GM12878 (cell line): ENCODE measurements around the gene SLC12A6. TPM values are rescaled to one million over a fixed set of nuclear protein-coding genes. Genes with fewer than 3 reads are reported as not detected.

Experiments
- ATAC-seq: fragments of 200-7000 bp; cut with Tn5 transposase; 3 replicates; pipeline ENCODE4 v1.9.1; 2020; ENCODE audit warnings: mild to moderate bottlenecking, moderate library complexity
- BruUV-seq: library from RNA; stranded (reverse); fragments of 400-500 nt; replicated peaks from 2 replicates; lab custom pipeline; 2021; lab: Mats Ljungman, UMichigan
- CTCF ChIA-PET: fragments of 300-600 bp; sonication (Branson Sonifier 250); formaldehyde crosslinking; extraction: SDS; loops from one replicate; lab custom pipeline; 2021; ENCODE audit warnings: inconsistent platforms; lab: Yijun Ruan, JAX
- POLR2A ChIA-PET: fragments of 350-600 bp; formaldehyde crosslinking; extraction: SDS; loops from one replicate; lab custom pipeline; 2021; ENCODE audit warnings: inconsistent platforms; lab: Charles Lee
- RAD21 ChIA-PET: fragments of 300-600 bp; sonication (Branson Sonifier 250); formaldehyde crosslinking; loops from one replicate; lab custom pipeline; 2023; ENCODE audit warnings: antibody characterized with exemption; ENCODE audit not compliant: unreplicated experiment; lab: Charles Lee
- SMC1A ChIA-PET: fragments of 300-600 bp; sonication (Branson Sonifier 250); formaldehyde crosslinking; loops from one replicate; lab custom pipeline; 2023; ENCODE audit not compliant: unreplicated experiment, uncharacterized antibody; lab: Charles Lee
- DNase-seq: peaks from one replicate; pipeline ENCODE4 v3.0.0-alpha.2; 2011; ENCODE audit warnings: low read depth, low spot score
- FAIRE-seq: peaks from 3 replicates; lab custom pipeline; 2011; peaks lifted over from hg19 to GRCh38; lab: Jason Lieb, UNC
- H2AFZ ChIP-seq: 2 replicates; pipeline ENCODE4 v1.6.0; 2011; ENCODE audit warnings: low read depth, low read length, control low read depth; ENCODE audit not compliant: control insufficient read depth
- H3K27ac ChIP-seq: 2 replicates; pipeline ENCODE4 v1.5.1; 2011; ENCODE audit warnings: control low read depth; ENCODE audit not compliant: control insufficient read depth, insufficient read depth
- H3K27me3 ChIP-seq, 2 experiments: replicated peaks in 1 of 2; 2 replicates each; pipeline versions ENCODE4 v1.6.0 to v1.6.1; 2011; ENCODE audit warnings: low read length in 1 of 2; ENCODE audit not compliant: control insufficient read depth in 2 of 2, insufficient read depth in 2 of 2
- H3K36me3 ChIP-seq, 2 experiments: 2 replicates each; pipeline ENCODE4 v1.5.1; 2011; ENCODE audit warnings: low read length in 1 of 2; ENCODE audit not compliant: control insufficient read depth in 2 of 2, insufficient read depth in 2 of 2
- H3K4me1 ChIP-seq: 2 replicates; pipeline ENCODE4 v1.6.1; 2011; ENCODE audit warnings: mild to moderate bottlenecking, low read length, moderate library complexity, mixed read lengths; ENCODE audit not compliant: control insufficient read depth, insufficient read depth
- H3K4me2 ChIP-seq: 2 replicates; pipeline ENCODE4 v1.6.0; 2011; ENCODE audit warnings: control low read depth; ENCODE audit not compliant: control insufficient read depth, insufficient read depth
- H3K4me3 ChIP-seq: fragments of 200-600 bp; sonication (generic); 2 replicates; pipeline ENCODE4 v1.5.1; 2016
- H3K79me2 ChIP-seq: 2 replicates; pipeline ENCODE4 v1.6.0; 2011; ENCODE audit warnings: low read length; ENCODE audit not compliant: control insufficient read depth, insufficient read depth
- H3K9ac ChIP-seq: 2 replicates; pipeline ENCODE4 v1.8.0; 2011; ENCODE audit warnings: low read length, control low read depth, mixed read lengths; ENCODE audit not compliant: control insufficient read depth, insufficient read depth
- H3K9me3 ChIP-seq: replicated peaks from 3 replicates; pipeline ENCODE4 v1.5.1; 2011; ENCODE audit warnings: mild to moderate bottlenecking, low read length; ENCODE audit not compliant: control insufficient read depth, insufficient read depth
- H4K20me1 ChIP-seq: 2 replicates; pipeline ENCODE4 v1.6.0; 2011; ENCODE audit not compliant: control insufficient read depth, insufficient read depth
- CBX3 ChIP-seq: fragments of 200-600 bp; sonication (generic); IDR thresholded peaks from 2 replicates; pipeline ENCODE4 v1.6.1; 2016; ENCODE audit warnings: low read depth, borderline replicate concordance
- CHD1 ChIP-seq: IDR thresholded peaks from 2 replicates; pipeline ENCODE4 v1.6.1; 2012; ENCODE audit warnings: low read depth, low read length, improper control_type of control experiment
- CREM ChIP-seq: IDR thresholded peaks from 2 replicates; pipeline ENCODE4 v1.6.1; 2014; ENCODE audit warnings: antibody characterized with exemption, low read depth
- DPF2 ChIP-seq: fragments of 450-650 bp; IDR thresholded peaks from 2 replicates; pipeline ENCODE4 v1.6.1; 2017; ENCODE audit warnings: mild to moderate bottlenecking
- EED ChIP-seq: sonication (generic); IDR thresholded peaks from 2 replicates; pipeline ENCODE4 v1.6.1; 2016; ENCODE audit warnings: antibody characterized with exemption, low read depth
- IKZF1 ChIP-seq: fragments of 450-650 bp; conservative IDR thresholded peaks from 2 replicates; pipeline ENCODE4 v1.6.1; 2017; ENCODE audit warnings: antibody characterized with exemption, mild to moderate bottlenecking
- KAT2A ChIP-seq: conservative IDR thresholded peaks from 2 replicates; pipeline ENCODE4 v1.6.1; 2011; ENCODE audit warnings: low read depth, low read length; ENCODE audit not compliant: control insufficient read depth
- KDM1A ChIP-seq: fragments of 200-600 bp; sonication (generic); IDR thresholded peaks from 2 replicates; pipeline ENCODE4 v1.6.1; 2016; ENCODE audit warnings: borderline replicate concordance
- NRF1 ChIP-seq: conservative IDR thresholded peaks from 2 replicates; pipeline ENCODE4 v1.6.1; 2011; ENCODE audit warnings: mild to moderate bottlenecking, low read depth, low read length, improper control_type of control experiment
- RB1 ChIP-seq: fragments of 450-650 bp; formaldehyde crosslinking; IDR thresholded peaks from 2 replicates; pipeline ENCODE4 v1.6.1; 2017; ENCODE audit warnings: mild to moderate bottlenecking, borderline replicate concordance
- SIN3A ChIP-seq: IDR thresholded peaks from 2 replicates; pipeline ENCODE4 v1.6.1; 2012; ENCODE audit warnings: low read depth, low read length, improper control_type of control experiment
- TAF1 ChIP-seq: IDR thresholded peaks from 2 replicates; pipeline ENCODE4 v1.6.1; 2011; ENCODE audit warnings: mild to moderate bottlenecking, low read depth, low read length, borderline replicate concordance
- YY1 ChIP-seq: IDR thresholded peaks from 2 replicates; pipeline ENCODE4 v1.6.1; 2011; ENCODE audit warnings: low read depth, mild to moderate bottlenecking, low read length
- ZNF217 ChIP-seq: fragments of 450-650 bp; IDR thresholded peaks from 2 replicates; pipeline ENCODE4 v1.6.1; 2017; ENCODE audit warnings: antibody characterized with exemption, mild to moderate bottlenecking
- ZSCAN29 ChIP-seq: fragments of 450-650 bp; IDR thresholded peaks from 2 replicates; pipeline ENCODE4 v1.6.1; 2017; ENCODE audit warnings: mild to moderate bottlenecking, moderate library complexity
- WGBS: methylation state at CpG from one replicate; pipeline ENCODE4 v1.1.6; 2016; ENCODE audit warnings: low lambda C conversion rate; ENCODE audit not compliant: insufficient replicate concordance, insufficient coverage; ENCODE audit errors: missing lambda C conversion rate; 5-methylcytosine and 5-hydroxymethylcytosine counted together
- in situ Hi-C: fragments of 300-500 bp; cut with MboI; formaldehyde crosslinking; loops from 9 replicates; pipeline ENCODE4 v1.14.3; 2018; ENCODE audit warnings: mixed read lengths
- intact Hi-C: fragments of 100-400 bp; cut with micrococcal nuclease; formaldehyde crosslinking; loops from one replicate; pipeline ENCODE4 v1.14.2; 2022; ENCODE audit not compliant: unreplicated experiment
- polyA plus RNA-seq, 11 experiments: library from polyadenylated mRNA; depleted of rRNA in 4 of 11; unstranded in 6 of 11; stranded (reverse) in 5 of 11; fragments of >200 nt; fragmentation: Nextera tagmentation in 4 of 11; fragmentation: Illumina TruSeq in 1 of 11; extraction: Ambion mirVana in 4 of 11; extraction: Trizol in 1 of 11; gene quantifications; 1 replicate in 1 of 11; 2 replicates in 10 of 11; pipeline versions ENCODE4 v1.2.1 to v1.2.3, GENCODE V29; 2011 to 2016; ENCODE audit warnings: inconsistent platforms in 2 of 11, missing spikeins in 2 of 11, low read depth in 1 of 11
- total RNA-seq, 4 experiments: library from RNA; depleted of rRNA in 3 of 4; stranded (reverse); fragments of >200 nt in 3 of 4; fragmentation: Illumina TruSeq in 1 of 4; extraction: Trizol in 1 of 4; gene quantifications; 2 replicates each; pipeline versions ENCODE4 v1.2.1 to v1.2.3, GENCODE V29; 2013 to 2021
- TF ChIP-seq, protein P1 (sequence below): IDR thresholded peaks from 2 replicates; pipeline ENCODE4 v1.6.1; 2011; ENCODE audit warnings: borderline replicate concordance, low read depth, mild to moderate bottlenecking, moderate library complexity, mixed read lengths, low read length; ENCODE audit not compliant: insufficient read depth; ENCODE audit errors: extremely low read length
- TF ChIP-seq, protein P2 (sequence below): IDR thresholded peaks from 2 replicates; pipeline ENCODE4 v1.6.1; 2011; ENCODE audit warnings: low read depth, low read length, improper control_type of control experiment, borderline replicate concordance
- TF ChIP-seq, protein P3 (sequence below): fragments of 450-650 bp; IDR thresholded peaks from 2 replicates; pipeline ENCODE4 v1.6.1; 2017; ENCODE audit warnings: low read depth, mild to moderate bottlenecking, moderate library complexity
- TF ChIP-seq, protein P4 (sequence below): IDR thresholded peaks from 2 replicates; pipeline ENCODE4 v1.6.1; 2011; ENCODE audit warnings: mild to moderate bottlenecking, low read depth, low read length, moderate library complexity; ENCODE audit not compliant: insufficient replicate concordance

Gene SLC12A6
- total and polyA plus RNA-seq, 10 of the 15 experiments (the other 5 are each of a cell fraction or from before 2014, with no cell fraction given), result 4.7 to 94.4 (median 34.2) TPM

DNA sequence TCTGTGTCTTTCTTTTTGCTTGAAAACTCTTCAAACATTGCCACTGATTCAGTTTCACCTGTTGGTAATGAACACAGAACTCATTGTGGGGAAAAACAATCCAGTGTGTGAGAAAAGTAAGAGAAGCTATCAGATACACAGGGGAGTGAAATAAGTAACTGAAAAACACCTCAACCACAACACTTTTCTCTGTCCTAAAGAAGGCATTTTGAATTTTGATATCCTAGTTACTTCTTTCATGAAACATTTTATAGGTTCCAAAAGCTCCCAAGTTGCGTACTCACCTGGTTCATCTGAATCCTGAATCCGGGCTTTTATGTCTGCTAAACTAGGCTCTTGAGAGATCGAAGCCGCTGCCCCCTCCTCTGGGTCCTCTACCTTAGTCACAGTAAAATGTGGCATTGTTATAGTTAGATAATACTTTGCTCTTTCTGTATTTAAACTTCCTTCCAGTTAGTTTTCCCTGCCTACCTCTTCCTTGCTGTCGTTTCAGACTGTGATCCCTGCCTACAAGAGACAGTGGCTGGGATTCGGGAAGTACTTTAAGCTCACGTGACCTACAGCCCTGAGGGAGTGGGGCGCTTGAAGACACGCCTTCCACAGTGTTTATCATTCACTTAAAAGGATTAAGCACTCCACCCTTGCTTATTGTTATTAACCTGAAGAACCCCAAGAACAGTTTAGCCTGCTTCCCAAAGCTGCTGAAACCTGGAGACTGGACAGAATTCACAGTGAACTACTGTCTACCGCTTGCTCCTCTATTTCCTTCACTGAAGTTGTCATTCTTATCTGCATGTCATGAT, 19.1 kb downstream of the SLC12A6 start:
- ATAC-seq, result peak; percentile 84
- no peak for DNase-seq
- Histone ChIP-seq H2AFZ (peak overlapping the region; percentile 82), H4K20me1 (no peaks in the 10 kb centered on the region), H3K9ac (peak overlapping the region; percentile 85), H3K4me3 (peak overlapping the region; percentile 68), H3K79me2 (peaks cover 88% of the 10 kb centered on the region), H3K4me1 (peaks cover 16% of the 10 kb centered on the region), H3K36me3 (peaks cover 0 to 7% of the 10 kb centered on the region in 2 experiments; a peak in 1 of 4 replicates), H3K27ac (peak overlapping the region; percentile 90), H3K9me3 (no peaks in the 10 kb centered on the region; the same call in 1 of the 3 replicates), H3K27me3 (no peaks in the 10 kb centered on the region), H3K4me2 (peak overlapping the region; percentile 86)
- ChIA-PET POLR2A (interaction anchor here (0.6 to 6.1 kb wide), 5 partner anchors 11 to 245 kb away, joined by 3 to 60 read pairs (median 12); partner anchors contain the start of gene SLC12A6), SMC1A (interaction anchor here (0.6 to 6.6 kb wide), 11 partner anchors 10 to 96 kb away, joined by 3 to 107 read pairs (median 4); partner anchors contain the start of genes LPCAT4, NOP10 and NUTM1), RAD21 (interaction anchor here (0.9 to 4.0 kb wide), 10 partner anchors 9 to 269 kb away, joined by 3 to 55 read pairs (median 6); partner anchors contain the start of genes LPCAT4 and SLC12A6), CTCF (interaction anchor here (0.6 to 4.6 kb wide), 11 partner anchors 7 to 269 kb away, joined by 3 to 26 read pairs (median 6); partner anchors contain the start of genes KATNBL1, LPCAT4, NOP10 and NUTM1)
- FAIRE-seq, result no peak
- in situ Hi-C loops (no loop called here), intact Hi-C loops (no loop called here)
- WGBS, result 15% methylated on average over 10 of the region's 10 CpGs
- BruUV-seq, result TSS peak; percentile 70
- TF ChIP-seq KDM1A (no peak), NRF1 (no peak), CHD1 (no peak), RB1 (no peak), TAF1 (no peak), CREM (no peak), ZNF217 (no peak), KAT2A (no peak), CBX3 (no peak), DPF2 (no peak), ZSCAN29 (no peak), EED (no peak), YY1 (no peak), IKZF1 (peak; percentile 73), SIN3A (peak; percentile 59; the same call in 1 of the 2 replicates)
- TF ChIP-seq, protein P1, sequence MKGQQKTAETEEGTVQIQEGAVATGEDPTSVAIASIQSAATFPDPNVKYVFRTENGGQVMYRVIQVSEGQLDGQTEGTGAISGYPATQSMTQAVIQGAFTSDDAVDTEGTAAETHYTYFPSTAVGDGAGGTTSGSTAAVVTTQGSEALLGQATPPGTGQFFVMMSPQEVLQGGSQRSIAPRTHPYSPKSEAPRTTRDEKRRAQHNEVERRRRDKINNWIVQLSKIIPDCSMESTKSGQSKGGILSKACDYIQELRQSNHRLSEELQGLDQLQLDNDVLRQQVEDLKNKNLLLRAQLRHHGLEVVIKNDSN, result peak; percentile 86
- TF ChIP-seq, protein P2, sequence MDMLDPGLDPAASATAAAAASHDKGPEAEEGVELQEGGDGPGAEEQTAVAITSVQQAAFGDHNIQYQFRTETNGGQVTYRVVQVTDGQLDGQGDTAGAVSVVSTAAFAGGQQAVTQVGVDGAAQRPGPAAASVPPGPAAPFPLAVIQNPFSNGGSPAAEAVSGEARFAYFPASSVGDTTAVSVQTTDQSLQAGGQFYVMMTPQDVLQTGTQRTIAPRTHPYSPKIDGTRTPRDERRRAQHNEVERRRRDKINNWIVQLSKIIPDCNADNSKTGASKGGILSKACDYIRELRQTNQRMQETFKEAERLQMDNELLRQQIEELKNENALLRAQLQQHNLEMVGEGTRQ, result peak; percentile 80
- TF ChIP-seq, protein P3, sequence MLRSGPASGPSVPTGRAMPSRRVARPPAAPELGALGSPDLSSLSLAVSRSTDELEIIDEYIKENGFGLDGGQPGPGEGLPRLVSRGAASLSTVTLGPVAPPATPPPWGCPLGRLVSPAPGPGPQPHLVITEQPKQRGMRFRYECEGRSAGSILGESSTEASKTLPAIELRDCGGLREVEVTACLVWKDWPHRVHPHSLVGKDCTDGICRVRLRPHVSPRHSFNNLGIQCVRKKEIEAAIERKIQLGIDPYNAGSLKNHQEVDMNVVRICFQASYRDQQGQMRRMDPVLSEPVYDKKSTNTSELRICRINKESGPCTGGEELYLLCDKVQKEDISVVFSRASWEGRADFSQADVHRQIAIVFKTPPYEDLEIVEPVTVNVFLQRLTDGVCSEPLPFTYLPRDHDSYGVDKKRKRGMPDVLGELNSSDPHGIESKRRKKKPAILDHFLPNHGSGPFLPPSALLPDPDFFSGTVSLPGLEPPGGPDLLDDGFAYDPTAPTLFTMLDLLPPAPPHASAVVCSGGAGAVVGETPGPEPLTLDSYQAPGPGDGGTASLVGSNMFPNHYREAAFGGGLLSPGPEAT, result peak; percentile 74
- TF ChIP-seq, protein P4, sequence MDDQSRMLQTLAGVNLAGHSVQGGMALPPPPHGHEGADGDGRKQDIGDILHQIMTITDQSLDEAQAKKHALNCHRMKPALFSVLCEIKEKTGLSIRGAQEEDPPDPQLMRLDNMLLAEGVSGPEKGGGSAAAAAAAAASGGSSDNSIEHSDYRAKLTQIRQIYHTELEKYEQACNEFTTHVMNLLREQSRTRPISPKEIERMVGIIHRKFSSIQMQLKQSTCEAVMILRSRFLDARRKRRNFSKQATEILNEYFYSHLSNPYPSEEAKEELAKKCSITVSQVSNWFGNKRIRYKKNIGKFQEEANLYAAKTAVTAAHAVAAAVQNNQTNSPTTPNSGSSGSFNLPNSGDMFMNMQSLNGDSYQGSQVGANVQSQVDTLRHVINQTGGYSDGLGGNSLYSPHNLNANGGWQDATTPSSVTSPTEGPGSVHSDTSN, result no peak
